ENCODE data around the gene ST6GALNAC1.

Gene ST6GALNAC1

DNA sequence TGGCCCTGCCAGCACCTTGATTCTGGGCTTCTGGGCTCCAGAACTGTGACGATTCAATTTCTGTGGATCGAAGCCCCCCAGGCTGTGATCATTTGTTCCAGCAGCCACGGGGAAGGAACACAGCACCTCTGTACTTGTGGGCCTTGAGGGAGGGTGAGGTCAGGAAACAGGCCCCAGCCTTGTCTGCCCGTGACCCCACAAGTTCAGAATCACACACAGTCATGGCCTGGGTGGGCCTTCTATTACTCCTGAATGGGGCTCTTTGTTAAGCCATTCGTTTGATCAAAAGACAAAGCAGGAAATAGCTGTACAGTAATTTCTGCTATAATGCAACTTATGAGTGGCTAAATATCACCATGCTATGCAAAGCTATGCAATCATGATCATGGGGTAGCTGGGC, 68.0 kb downstream of the ST6GALNAC1 start:
- DNase-seq: no peak

All from stimulated activated CD4-positive, alpha-beta T cell treated with anti-CD3 and anti-CD28 coated beads, Interleukin-1b, Interleukin-23, amount 100 ng/mL, for 48 hours (primary cell).